IPS DF 19.7 (cell line): ENCODE results near the gene TUG1.

Experiments used
- DNase-seq: peaks from one replicate; pipeline ENCODE4 v3.0.0-alpha.2; 2013; ENCODE audit warnings: low read depth, low spot score

Gene TUG1

DNA sequence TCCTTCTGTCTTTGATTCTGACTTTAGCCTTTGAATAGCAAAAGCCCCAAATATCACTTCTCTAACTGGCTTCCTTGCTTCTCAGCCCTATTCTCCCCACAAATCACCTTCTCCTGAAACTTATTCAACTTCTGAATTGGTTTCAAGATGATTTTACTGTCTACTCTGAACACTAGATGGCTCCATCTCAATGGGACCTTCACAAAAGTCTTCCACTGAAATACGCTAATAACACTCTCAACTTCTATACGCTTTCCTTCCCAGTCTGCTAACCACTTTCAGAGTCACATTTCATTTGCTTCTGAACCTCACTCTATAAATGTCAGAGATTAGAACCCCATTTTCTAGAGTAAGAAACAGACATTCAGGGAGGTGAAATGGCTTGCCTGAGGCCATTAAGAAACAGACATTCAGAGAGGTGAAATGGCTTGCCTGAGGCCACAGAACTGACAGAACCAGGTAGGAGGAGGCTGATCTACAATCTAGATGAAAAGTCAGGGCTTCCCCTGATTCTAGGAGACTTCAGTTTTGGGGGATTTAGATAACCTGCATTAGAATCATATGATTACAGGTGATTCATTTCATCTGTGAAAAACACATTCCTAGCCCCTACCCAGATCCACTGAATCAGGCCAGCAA is 21.1 kb upstream of the TUG1 start:
- no peak for DNase-seq

DNA sequence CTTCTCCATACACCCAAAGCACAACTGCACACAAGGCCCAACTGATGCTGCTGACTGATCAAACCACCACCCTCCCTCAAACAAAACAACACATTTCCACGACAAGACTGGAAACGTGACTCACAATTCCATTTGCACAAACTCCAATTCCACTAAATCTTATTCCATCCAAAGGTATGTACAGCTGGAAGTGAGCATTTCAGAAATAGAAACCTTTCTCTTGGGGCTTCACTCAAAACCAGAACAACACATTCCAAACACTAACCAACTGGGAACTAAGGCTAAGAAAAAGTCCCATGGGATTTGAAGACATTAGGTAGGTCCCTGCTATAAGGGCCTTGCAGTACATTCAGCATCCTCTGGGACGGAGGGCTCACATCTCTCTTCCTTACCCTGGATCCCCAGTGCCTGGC is 20.1 kb upstream of the TUG1 start:
- no peak for DNase-seq

DNA sequence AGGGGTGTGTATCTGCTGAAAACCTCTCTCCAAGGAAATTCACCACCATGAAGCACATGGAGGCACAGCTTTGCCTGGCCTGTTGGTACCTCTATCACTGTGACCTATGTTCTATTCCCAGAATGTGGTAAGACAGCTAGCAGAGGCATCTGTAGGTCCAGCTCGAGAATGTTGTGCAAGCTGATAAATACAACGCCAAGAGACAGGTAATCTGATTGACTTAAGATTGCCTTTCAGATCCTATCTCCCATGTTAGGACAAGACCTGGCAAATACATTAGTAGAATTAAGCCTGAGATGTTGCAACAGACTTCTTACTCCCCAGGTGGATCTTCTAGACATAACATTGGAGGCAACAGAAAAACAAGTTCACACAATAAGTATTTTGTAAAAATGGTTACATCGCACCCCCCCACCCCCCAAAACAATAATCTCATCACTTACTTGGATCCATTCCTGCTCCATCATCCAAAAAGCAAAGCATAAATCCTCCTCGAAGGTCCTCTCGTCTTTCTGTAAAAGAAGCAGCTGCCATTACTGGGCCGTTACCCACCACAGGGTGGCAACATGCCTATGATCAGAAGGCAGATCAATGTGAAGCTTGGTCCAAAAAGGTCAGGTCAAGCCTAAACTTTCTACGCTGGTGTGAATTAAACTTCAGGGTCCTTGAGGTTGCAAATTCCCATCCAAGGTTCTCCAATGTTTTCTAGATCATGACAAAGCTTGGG is 19.0 kb upstream of the TUG1 start:
- no peak for DNase-seq

DNA sequence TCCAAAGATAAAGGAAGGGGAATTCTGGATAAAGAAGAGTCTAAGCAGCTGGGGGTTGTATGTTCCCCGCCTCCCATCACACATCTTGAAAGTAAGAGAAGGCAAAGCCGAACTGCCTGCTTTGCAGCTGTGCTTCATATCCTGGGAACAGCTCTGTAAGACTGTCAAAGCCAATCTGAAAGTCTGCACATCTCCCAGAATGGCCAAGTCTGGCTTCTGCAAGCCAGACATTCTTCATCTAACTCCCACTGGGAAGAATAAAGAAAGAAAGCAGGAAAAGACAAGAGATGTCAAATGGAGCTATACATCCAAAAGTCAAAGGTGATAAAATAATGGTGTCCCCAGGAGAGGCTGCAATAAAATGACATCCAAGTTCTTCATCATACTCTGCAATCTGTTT is 15.9 kb upstream of the TUG1 start:
- no peak for DNase-seq

DNA sequence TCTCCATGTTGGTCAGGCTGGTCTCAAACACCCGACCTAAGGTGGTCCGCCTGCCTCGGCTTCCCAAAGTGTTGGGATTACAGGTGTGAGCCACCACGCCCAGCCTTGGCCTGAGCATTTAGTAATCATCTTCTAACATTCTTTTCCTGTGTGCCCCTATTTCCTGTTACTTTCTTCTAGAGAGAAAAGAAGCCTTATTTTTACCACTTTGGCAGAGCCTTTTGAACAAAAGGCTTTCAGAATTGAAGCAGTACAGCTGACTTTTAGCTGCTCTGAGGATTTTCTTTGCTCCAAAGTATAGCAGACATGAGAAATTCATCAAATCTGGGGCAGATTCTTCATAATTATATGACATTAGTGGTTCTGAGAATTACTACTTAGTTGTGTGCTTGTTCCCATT is 13.9 kb upstream of the TUG1 start:
- no peak for DNase-seq

DNA sequence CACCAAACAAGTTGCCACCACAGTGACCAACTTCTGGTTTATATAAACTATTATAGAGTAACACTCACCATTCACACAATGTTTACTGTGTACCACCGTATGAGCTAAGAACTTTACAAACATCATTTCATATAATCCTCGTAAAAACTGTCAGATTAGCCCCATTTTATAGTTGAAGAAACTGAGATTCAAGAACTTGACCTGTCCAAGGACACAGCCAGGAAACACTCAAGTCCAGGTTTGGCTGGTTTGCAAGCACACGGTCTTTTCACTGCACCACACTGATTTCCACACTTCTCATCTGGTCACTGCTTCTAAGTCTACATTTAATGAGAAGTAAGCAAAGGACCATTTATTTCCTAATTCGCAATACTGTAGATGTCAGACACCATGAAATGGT is 4.2 kb upstream of the TUG1 start:
- DNase-seq, result no peak

DNA sequence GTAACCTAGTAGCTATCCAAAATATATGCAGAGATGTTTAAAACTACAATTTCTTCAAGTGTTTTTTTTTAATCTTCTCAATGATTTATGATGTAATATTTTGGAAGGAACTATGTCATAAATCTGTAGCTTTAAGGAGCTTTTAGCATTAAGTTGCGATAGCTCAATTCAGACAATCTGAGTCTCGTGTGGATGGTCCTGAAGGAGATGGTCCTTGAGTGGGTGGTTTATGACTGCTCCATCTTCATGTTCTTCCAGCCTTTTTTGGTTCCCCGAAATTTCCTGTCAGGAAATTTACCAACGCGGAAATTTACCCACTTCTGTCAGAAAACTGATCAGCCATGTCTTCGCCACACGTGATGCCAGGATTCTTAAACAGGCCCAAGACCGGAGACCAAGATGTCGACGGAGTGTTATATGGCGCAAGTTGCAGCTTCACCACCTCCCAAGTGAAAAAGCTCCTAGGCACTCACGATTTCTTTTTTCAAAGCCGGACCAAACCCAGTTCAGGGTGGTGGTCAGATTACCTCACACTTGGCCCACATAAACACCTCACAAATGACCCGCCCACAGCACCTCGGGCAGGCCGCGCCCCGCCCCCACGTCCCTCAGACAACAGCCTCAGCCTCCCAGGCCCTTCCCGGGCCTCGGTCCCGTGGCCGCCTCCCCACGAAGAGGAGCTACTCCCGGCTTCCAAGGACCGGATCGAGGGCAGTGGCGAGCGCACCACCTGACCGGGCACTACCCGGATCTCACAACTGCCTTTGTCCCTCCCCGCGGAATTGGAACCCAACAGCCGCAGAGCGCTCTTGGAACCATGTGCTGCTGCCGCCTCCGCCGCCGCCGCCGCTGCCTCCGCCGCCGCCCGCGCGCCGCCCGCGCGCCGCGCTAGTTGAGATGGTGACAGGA is 796 bp upstream of the TUG1 start, which contains the start of gene MORC2:
Gene MORC2, minus strand, starts transcription at position 760 of the 909 bp plus-strand sequence. CDS start 885 bp downstream, outside the sequence.
- DNase-seq, result peak; percentile 0

DNA sequence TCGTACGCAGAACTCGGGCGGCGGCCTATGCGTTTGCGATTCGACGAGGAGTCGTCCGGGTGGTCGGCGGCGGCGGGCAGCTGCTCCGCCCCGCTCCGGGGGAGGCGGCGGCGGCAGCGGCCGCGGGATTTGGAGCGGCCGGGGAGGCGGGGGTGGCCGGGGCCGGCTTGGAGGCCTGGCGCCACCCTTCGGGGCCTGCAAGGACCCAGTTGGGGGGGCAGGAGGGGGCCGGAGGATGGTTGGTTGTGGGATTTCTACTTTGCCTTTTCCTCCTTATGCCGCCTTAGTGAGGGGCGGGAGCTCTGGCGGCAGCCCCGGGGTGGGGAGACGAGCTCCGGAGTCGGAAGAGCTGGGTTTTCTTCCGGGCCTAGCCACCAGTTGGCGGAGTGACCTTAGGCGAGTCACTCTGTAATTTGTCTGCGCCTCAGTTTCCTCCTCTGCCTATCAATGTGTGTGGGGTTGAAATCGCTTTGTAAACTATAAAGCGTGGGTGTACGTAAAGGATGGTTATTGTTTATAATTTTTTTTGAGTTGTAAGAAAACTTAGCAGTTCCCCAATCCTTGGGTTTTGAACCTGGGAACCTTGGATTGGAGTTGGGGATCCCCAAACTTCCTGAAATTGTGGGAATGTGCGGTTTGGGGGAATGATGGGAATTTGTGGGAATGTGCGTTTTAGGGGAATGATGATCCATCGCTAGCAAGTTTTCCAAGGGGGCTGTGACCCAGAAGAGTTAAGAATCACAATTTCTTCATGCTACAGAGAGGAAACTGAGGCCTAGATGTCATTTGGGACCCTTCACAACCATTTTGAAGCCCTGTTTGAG is 679 bp downstream of the TUG1 start:
- DNase-seq, result peak; percentile 3

DNA sequence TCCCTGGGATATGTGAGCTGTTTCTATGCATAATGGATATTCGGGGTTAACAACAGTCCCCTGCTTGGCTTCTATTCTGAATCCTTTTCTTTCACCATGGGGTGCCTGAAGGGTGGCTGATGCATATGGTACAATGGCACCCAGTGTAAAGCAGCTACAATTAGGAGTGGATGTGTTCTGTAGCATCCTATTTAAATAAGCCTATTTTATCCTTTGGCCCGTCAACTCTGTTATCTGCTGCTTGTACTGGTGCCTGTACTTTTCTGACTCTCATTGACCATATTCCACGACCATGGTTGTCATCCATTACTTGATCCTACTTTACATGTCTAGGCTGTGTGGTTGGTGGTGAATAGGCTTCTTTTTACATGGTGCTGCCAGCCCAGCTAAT is 1.3 kb downstream of the TUG1 start:
- no peak for DNase-seq

DNA sequence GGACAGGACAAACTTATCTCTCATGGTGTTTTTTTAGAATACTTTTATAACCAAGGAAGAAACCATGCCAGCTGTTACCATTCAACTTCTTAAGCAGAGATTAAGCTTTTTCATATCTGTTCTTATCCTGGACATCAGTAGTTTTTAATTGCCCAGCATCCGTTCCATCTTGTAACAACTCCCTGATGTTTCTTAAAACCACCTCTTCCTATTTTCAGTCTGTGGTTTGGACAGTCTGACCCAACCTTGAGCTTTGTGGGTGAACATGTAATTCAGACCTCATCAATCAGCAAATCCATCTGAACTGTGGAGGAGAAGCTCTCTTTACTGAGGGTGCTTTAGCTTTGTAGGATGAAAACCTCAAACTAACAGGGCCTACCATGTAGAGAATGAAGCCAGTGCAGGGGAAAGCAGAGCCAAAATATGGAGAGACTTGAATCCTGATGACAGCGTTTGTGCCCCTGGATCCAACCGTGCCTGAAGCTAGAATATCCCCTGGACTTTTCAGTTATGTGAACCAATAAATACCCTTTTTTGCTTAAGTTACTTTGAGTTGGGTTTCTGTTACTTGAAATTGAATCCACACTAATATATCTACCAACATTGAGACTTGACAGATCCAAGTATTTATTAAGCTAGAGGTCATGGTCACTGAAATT is 9.4 kb downstream of the TUG1 start:
- no peak for DNase-seq

DNA sequence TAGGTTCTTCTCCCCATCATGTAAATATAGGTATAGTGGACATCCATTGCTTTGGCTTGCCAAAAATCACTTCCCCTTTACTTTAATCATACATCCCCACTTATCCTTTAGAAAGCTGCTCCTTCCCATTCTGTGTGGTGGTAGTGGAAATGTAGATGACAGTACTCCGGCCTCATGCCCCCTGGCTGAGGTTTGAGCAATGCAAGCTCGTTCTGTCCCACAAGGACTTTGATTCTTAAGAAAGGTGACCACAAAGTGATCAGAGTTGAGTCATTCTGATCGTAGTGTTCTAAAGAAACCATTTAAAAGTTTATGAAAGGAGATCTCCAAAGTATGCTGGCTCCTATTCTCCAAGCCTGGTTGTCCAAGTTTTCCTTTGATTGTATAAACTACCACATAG is 10.9 kb downstream of the TUG1 start:
- no peak for DNase-seq

DNA sequence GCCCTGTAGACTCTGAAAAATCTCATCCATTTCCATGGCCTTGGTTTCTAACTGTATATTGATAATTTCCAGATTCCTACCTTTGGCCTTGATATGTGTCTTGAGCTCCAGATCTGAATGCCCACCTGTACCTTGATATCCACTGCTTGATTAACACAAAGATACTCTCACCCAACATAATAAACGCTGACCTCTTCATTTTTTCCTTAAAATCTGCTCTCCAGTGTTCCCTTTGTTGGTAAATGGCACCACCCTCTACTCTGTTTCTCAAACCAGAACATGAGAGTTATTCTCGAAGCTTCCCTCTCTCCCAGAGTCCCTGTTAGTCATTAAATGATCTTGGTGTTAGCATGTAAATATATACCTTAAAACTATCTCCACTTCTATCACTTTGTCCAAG is 13.4 kb downstream of the TUG1 start:
- DNase-seq, result no peak

DNA sequence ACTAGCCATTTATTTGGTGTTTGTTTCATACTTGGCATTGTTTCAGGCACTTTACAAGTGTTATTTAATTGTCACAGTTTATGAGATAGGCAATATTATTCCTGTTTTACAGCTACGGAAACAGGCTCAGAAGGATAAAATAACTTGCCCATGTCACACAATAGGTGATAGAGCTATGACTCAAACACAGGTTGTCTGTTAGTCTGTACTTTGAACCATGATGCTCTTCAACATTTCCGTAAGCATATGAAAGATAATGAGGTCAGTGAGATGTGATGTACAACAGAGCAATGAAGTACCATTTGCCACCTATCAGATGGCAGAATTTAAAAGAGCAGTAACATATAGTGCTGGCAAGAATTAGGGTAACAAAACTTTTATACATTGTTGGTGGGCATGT is 15.3 kb downstream of the TUG1 start:
- DNase-seq, result no peak

DNA sequence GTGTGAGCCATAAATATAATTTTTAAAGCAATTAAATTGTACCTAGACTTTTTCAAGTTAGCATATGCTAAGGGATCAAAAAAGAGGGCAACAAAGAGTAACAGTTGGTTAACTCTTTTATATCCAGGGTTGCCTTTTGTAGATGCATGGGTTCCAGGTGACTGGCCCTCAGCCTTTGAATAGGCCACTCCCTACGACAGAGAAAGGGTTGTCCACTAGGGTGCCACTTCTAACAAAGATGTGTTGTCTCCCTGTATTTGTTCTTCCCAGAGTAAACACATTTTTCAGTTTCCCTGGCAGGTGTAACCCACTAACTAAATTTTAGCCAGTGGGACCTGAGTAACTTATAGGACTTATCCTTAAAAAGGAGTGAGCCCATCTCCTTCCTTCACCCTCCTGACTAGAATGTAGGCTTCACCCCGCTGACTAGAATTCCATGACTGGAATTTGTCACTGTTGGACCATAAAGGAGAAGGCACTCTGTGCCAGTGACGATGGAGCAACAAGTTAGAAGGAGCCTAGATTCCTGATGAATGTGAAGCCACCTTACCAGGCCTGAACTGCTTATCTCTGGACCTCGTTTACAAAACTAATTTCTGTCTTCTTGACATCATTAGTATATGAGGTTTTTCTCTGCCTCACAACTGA is 16.6 kb downstream of the TUG1 start:
- DNase-seq, result no peak

DNA sequence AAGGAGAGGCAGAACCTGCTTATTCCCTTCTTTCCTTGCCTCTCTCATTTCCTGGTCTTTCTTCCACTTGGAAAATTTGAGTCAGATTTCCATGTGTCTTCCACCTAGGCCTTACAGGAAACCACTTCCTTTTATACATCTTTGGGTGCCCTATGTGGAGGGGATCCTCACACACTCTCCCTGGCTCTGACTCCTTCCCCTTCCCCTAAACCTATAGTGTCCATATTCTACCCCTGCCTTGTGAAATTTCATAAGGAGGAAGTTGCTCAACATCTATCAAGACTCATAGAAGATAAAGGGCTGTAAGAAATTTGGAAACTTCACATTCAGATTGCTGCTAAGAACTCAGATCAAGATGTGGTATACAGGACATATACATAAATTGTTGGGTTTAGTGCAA is 20.4 kb downstream of the TUG1 start:
- DNase-seq, result no peak

DNA sequence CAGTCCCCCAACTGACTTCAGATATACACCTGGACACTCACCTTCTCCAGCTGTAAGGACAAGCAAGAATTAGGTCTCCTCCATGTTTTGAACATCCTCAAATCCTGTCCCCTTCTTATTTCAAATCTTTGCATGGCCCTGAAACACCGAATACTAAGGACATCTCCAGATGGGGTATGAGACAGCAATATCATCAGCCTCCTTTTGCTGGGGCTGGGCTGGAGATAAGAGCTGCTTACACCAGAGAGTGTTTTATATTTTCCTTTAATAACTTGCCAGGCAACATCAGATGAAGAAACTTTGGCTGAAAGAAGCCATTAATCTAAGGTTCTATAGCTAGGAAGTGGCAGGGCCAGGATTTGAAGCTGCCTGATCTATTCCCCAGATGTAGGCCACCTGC is 21.6 kb downstream of the TUG1 start:
- DNase-seq, result no peak

DNA sequence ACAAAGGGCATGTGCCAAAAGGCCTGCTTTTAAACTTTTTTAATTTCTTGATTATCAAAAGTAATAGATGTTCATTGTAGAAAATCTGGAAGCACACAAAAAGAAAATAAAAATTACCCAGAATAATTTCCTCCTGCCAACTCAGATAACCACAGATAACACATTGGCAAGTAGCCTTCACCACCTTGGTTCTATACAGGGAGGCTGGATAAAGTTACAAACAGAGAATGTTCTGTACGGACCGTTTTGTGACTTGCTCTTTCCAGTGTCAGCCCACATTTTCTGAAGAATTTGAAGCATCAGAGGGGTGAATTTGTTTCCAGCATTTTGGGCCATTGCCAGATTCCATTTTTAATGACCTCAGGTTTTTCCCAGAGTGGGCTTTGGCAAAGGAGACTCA is 23.5 kb downstream of the TUG1 start:
- DNase-seq, result no peak

DNA sequence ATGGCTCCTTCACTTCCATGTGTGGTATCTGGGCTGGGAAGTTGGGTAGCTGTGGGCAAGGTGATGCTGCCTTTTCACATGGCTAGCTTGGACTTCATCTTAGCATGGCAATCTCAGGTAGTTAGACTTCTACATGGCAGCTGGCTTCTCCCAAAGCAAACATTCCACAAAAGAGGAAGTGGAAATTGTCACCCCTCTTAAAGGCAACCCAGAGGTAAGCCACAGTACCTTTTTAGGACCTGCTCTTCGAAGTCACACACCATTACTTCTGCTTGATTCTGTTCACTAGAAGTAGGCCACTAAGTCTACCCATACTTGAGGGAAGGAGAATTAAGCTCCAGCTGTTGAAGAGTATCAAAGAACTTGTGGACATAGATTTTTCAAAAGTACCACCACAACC is 25.9 kb downstream of the TUG1 start:
- DNase-seq, result no peak

DNA sequence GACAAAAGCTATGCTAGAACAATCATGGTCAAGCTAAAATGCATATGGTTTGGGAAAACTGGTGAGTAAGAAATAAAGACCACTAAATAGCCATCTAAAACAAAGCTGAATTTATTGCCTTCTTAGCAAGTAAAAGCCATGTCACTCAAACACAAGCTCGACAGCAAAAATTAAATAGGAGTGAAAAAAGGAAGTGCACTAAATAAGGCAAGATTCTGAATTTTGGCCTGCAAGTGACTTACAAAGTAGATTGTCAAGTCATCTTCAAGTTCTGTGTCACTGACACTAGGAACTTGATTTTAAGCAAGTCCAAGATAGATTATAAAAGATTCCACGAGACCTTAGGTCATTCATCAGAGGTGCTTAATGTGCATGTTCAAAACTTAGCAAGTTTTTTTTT is 27.4 kb downstream of the TUG1 start:
- no peak for DNase-seq

DNA sequence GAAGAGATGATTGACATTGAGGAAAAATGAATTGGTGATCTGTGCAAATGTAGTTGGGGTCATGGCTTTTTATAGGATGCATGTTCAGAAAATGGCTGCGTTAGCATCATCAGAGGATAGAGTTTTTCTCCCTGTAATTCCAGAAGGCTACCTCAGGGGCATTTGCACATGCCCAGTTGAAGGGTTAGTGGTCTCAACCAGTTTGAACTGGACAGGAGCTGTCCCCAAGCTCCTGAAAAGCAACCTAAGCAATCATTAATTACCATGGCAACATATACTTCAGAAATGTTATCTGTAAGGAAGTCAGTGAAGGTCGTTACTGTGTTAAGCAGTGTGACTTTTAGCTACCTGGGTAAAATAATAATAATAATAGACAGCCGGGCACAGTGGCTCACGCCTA is 29.3 kb downstream of the TUG1 start:
- no peak for DNase-seq
